GM12878 (cell line): ENCODE measurements around the gene ZNF618.

Experiments
- BACH1 ChIP-seq: fragments of 450-650 bp; IDR thresholded peaks from 2 replicates; pipeline ENCODE4 v1.6.1; 2017; ENCODE audit warnings: mild to moderate bottlenecking, borderline replicate concordance
- BMI1 ChIP-seq: fragments of 450-650 bp; IDR thresholded peaks from 2 replicates; pipeline ENCODE4 v1.6.1; 2016; ENCODE audit warnings: mild to moderate bottlenecking, moderate library complexity, borderline replicate concordance
- CTCF ChIP-seq, 3 experiments: IDR thresholded peaks in 2 of 3; conservative IDR thresholded peaks in 1 of 3; 2 replicates each; pipeline ENCODE4 v1.5.1; 2011; ENCODE audit warnings: low read depth in 3 of 3, low read length in 3 of 3, mild to moderate bottlenecking in 3 of 3, control low read depth in 2 of 3, moderate library complexity in 2 of 3, inconsistent platforms in 1 of 3, mixed read lengths in 1 of 3; ENCODE audit not compliant: control insufficient read depth in 2 of 3, insufficient read depth in 1 of 3; ENCODE audit errors: extremely low read depth in 1 of 3
- EGR1 ChIP-seq, 2 experiments: IDR thresholded peaks; 1 replicate in 1 of 2; 2 replicates in 1 of 2; pipeline ENCODE4 v1.6.1; 2011 to 2012; ENCODE audit warnings: low read depth in 2 of 2, low read length in 2 of 2, borderline replicate concordance in 1 of 2, mild to moderate bottlenecking in 1 of 2, moderate library complexity in 1 of 2
- EZH2 ChIP-seq: IDR thresholded peaks from 2 replicates; pipeline ENCODE4 v1.6.1; 2012; ENCODE audit warnings: low read depth, mild to moderate bottlenecking, control low read depth, inconsistent platforms, low read length, borderline replicate concordance; ENCODE audit not compliant: control insufficient read depth
- NFIC ChIP-seq: IDR thresholded peaks from 2 replicates; pipeline ENCODE4 v1.6.1; 2012; ENCODE audit warnings: low read depth, mild to moderate bottlenecking, inconsistent platforms, low read length, moderate library complexity
- POLR2A ChIP-seq: IDR thresholded peaks from 2 replicates; pipeline ENCODE4 v1.6.1; 2011; ENCODE audit warnings: low read depth, mild to moderate bottlenecking, low read length
- POLR2AphosphoS5 ChIP-seq: IDR thresholded peaks from 2 replicates; pipeline ENCODE4 v1.6.1; 2011; ENCODE audit warnings: mild to moderate bottlenecking, low read length, inconsistent platforms
- RCOR1 ChIP-seq: conservative IDR thresholded peaks from 2 replicates; pipeline ENCODE4 v1.6.1; 2012; ENCODE audit warnings: low read depth, low read length, improper control_type of control experiment
- ZNF274 ChIP-seq: IDR thresholded peaks from one replicate; pipeline ENCODE4 v1.8.0; 2011; ENCODE audit not compliant: insufficient read length, insufficient read depth
- ZSCAN29 ChIP-seq: fragments of 450-650 bp; IDR thresholded peaks from 2 replicates; pipeline ENCODE4 v1.6.1; 2017; ENCODE audit warnings: mild to moderate bottlenecking, moderate library complexity
- TF ChIP-seq, protein P1 (sequence below): IDR thresholded peaks from 2 replicates; pipeline ENCODE4 v1.6.1; 2012; ENCODE audit warnings: mild to moderate bottlenecking, low read depth, low read length

GRCh38 chr9:113956901-113957300, 80.8 kb downstream of the ZNF618 start:
- TF ChIP-seq ZNF274 (no peak), POLR2AphosphoS5 (no peak), POLR2A (no peak), EZH2 (no peak), ZSCAN29 (no peak), RCOR1 (no peak), BMI1 (no peak), EGR1 (IDR thresholded peaks at IDR 0.05; ENCODE audit: borderline replicate concordance in 1 of 2, low read depth in 2 of 2, low read length in 2 of 2) (no peak), CTCF (IDR thresholded peaks at IDR 0.05 in 2 of 3, conservative IDR thresholded peaks at IDR 0.05 in 1 of 3; ENCODE audit: control insufficient read depth in 2 of 3, extremely low read depth in 1 of 3, insufficient read depth in 1 of 3, low read depth in 3 of 3, low read length in 3 of 3) (no peak), NFIC (no peak), BACH1 (no peak)
- TF ChIP-seq, protein P1, sequence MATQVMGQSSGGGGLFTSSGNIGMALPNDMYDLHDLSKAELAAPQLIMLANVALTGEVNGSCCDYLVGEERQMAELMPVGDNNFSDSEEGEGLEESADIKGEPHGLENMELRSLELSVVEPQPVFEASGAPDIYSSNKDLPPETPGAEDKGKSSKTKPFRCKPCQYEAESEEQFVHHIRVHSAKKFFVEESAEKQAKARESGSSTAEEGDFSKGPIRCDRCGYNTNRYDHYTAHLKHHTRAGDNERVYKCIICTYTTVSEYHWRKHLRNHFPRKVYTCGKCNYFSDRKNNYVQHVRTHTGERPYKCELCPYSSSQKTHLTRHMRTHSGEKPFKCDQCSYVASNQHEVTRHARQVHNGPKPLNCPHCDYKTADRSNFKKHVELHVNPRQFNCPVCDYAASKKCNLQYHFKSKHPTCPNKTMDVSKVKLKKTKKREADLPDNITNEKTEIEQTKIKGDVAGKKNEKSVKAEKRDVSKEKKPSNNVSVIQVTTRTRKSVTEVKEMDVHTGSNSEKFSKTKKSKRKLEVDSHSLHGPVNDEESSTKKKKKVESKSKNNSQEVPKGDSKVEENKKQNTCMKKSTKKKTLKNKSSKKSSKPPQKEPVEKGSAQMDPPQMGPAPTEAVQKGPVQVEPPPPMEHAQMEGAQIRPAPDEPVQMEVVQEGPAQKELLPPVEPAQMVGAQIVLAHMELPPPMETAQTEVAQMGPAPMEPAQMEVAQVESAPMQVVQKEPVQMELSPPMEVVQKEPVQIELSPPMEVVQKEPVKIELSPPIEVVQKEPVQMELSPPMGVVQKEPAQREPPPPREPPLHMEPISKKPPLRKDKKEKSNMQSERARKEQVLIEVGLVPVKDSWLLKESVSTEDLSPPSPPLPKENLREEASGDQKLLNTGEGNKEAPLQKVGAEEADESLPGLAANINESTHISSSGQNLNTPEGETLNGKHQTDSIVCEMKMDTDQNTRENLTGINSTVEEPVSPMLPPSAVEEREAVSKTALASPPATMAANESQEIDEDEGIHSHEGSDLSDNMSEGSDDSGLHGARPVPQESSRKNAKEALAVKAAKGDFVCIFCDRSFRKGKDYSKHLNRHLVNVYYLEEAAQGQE, result no peak
